Smooth muscle cell (in vitro differentiated cells): ENCODE data around the gene GPC6. TPM values are rescaled to one million over a fixed set of nuclear protein-coding genes. Genes with fewer than 3 reads are reported as not detected.

Source experiments
- DNase-seq: peaks from one replicate; lab custom pipeline; 2025; ENCODE audit not compliant: unreplicated experiment; lab: John Stamatoyannopoulos, UW
- H2AFZ ChIP-seq: fragments of 200-600 bp; sonication (generic); 2 replicates; pipeline ENCODE4 v1.6.0; 2016; ENCODE audit warnings: antibody characterized with exemption, low read depth, mild to moderate bottlenecking
- H3F3A ChIP-seq: fragments of 200-600 bp; sonication (generic); 2 replicates; pipeline ENCODE4 v1.6.0; 2017; ENCODE audit warnings: antibody characterized with exemption, low read depth
- H3K27ac ChIP-seq: fragments of 200-600 bp; sonication (generic); 2 replicates; pipeline ENCODE4 v1.5.1; 2016; ENCODE audit warnings: low read depth, mild to moderate bottlenecking
- H3K27me3 ChIP-seq: fragments of 200-600 bp; sonication (generic); 2 replicates; pipeline ENCODE4 v1.6.1; 2016; ENCODE audit warnings: low read depth, mild to moderate bottlenecking
- H3K36me3 ChIP-seq: fragments of 200-600 bp; sonication (generic); 2 replicates; pipeline ENCODE4 v1.5.1; 2016; ENCODE audit warnings: low read depth
- H3K4me1 ChIP-seq: fragments of 200-600 bp; sonication (generic); 2 replicates; pipeline ENCODE4 v1.5.1; 2016; ENCODE audit warnings: low read depth
- H3K4me2 ChIP-seq: fragments of 200-600 bp; sonication (generic); 2 replicates; pipeline ENCODE4 v1.6.0; 2016; ENCODE audit warnings: mild to moderate bottlenecking
- H3K4me3 ChIP-seq: fragments of 200-600 bp; sonication (generic); 2 replicates; pipeline ENCODE4 v1.5.1; 2016; ENCODE audit warnings: mild to moderate bottlenecking
- H3K79me2 ChIP-seq: fragments of 200-600 bp; sonication (generic); 2 replicates; pipeline ENCODE4 v1.6.0; 2016; ENCODE audit warnings: low read depth, mild to moderate bottlenecking
- H3K9ac ChIP-seq: fragments of 200-600 bp; sonication (generic); 2 replicates; pipeline ENCODE4 v1.6.0; 2016; ENCODE audit warnings: low read depth
- H3K9me3 ChIP-seq: fragments of 200-600 bp; sonication (generic); replicated peaks from 2 replicates; pipeline ENCODE4 v1.5.1; 2016; ENCODE audit warnings: low read depth
- H4K20me1 ChIP-seq: fragments of 200-600 bp; sonication (generic); 2 replicates; pipeline ENCODE4 v1.6.0; 2016; ENCODE audit warnings: low read depth
- WGBS: methylation state at CpG from one replicate; pipeline ENCODE4 v1.1.7; 2016; ENCODE audit warnings: low lambda C conversion rate; 5-methylcytosine and 5-hydroxymethylcytosine counted together
- polyA plus RNA-seq: library from polyadenylated mRNA; unstranded; fragments of >200 nt; fragmentation: Nextera tagmentation; extraction: Ambion mirVana; gene quantifications from 2 replicates; pipeline ENCODE4 v1.2.1, GENCODE V29; 2016
- total RNA-seq: library from RNA; depleted of rRNA; stranded (reverse); fragments of >200 nt; gene quantifications from 2 replicates; pipeline ENCODE4 v1.2.3, GENCODE V29; 2014
- TF ChIP-seq, protein P1 (sequence below): fragments of 200-600 bp; sonication (generic); IDR thresholded peaks from 2 replicates; pipeline ENCODE4 v1.5.1; 2017; ENCODE audit warnings: borderline replicate concordance, mild to moderate bottlenecking, antibody characterized with exemption; ENCODE audit not compliant: insufficient read depth, poor library complexity, severe bottlenecking

The GPC6 gene
- total and polyA plus RNA-seq, 2 experiments from 2014 or later = 19.7 to 68.5 TPM

DNA sequence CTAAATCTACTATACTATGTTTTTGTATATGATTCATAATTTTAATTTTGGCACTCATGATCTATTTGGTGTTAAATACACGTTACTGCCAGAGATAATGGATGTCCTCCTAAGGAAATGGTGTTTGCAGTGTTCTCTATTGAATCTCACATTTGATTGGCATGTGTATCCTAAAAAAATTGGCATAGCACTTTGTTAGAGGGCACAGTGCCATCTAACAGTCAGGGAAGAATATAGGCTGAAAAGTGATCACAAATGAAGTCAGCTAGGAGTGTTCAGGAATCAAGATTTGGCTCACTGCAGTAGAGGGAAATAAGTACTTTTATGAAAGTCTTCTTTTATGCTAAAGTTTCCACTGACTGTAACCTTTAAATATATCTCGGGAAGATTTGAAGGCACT lies 624.6 kb downstream of the GPC6 start:
- H3K36me3 ChIP-seq = no peaks in the 10 kb centered on the region
- WGBS = 95% methylated on average over 2 of the region's 2 CpGs
- no peaks in the 10 kb centered on the region for H3K79me2 ChIP-seq
- H3K4me2 ChIP-seq = no peak overlapping the region
- H3K27ac ChIP-seq = no peak overlapping the region
- no peaks in the 10 kb centered on the region for H3K9me3 ChIP-seq
- H3K9ac ChIP-seq = no peak overlapping the region
- H3F3A ChIP-seq = no peaks in the 10 kb centered on the region
- no peaks in the 10 kb centered on the region for H3K27me3 ChIP-seq
- no peak overlapping the region for H3K4me3 ChIP-seq
- TF ChIP-seq, protein P1, sequence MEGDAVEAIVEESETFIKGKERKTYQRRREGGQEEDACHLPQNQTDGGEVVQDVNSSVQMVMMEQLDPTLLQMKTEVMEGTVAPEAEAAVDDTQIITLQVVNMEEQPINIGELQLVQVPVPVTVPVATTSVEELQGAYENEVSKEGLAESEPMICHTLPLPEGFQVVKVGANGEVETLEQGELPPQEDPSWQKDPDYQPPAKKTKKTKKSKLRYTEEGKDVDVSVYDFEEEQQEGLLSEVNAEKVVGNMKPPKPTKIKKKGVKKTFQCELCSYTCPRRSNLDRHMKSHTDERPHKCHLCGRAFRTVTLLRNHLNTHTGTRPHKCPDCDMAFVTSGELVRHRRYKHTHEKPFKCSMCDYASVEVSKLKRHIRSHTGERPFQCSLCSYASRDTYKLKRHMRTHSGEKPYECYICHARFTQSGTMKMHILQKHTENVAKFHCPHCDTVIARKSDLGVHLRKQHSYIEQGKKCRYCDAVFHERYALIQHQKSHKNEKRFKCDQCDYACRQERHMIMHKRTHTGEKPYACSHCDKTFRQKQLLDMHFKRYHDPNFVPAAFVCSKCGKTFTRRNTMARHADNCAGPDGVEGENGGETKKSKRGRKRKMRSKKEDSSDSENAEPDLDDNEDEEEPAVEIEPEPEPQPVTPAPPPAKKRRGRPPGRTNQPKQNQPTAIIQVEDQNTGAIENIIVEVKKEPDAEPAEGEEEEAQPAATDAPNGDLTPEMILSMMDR = no peak
- no peak overlapping the region for H2AFZ ChIP-seq
- no peak for DNase-seq
- no peaks in the 10 kb centered on the region for H3K4me1 ChIP-seq
- no peaks in the 10 kb centered on the region for H4K20me1 ChIP-seq

DNA sequence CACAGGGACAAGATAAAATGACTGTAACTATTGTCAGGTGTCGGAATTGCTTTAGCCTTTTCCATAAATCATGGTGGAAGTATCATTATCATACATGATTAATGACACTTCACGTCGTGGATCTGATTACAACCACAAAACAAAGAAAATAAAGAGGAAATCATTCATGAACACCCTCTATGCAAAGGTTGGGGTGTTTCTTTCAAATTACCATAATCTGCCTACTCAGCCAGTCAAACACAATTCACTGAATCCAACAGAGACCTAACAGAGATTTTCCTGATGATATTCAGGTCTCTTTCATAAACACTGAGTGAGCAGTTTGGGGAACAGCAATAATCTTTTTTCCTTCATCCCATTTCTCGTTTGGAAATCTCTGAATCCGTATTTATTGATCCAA lies 627.3 kb downstream of the GPC6 start:
- WGBS = 92% methylated on average over 5 of the region's 5 CpGs

DNA sequence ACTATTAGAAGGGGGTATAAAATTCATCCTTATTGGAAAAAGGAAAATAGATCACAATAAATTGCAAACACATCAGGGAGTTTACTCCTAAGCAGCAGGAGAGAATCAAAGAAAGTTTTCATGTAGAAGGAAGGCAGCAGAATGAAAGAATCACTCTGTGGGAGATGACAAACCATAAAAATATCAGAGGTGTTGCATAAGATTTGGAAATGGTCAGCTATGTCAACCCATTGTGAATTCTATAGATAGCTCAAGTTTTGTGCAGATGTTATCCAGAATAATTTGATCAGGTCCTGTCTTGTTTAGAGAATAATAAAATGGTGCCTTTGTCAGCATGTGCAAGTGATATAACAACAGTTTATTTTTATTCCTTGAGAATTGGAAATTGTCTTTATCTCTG lies 630.5 kb downstream of the GPC6 start:
- no peaks in the 10 kb centered on the region for H3K79me2 ChIP-seq
- H3K4me2 ChIP-seq = no peak overlapping the region
- H3K4me3 ChIP-seq = no peak overlapping the region
- H3K27ac ChIP-seq = no peak overlapping the region
- no peaks in the 10 kb centered on the region for H3K36me3 ChIP-seq
- H3K9ac ChIP-seq = no peak overlapping the region
- H3K27me3 ChIP-seq = no peaks in the 10 kb centered on the region
- TF ChIP-seq, protein P1 = no peak
- H3K4me1 ChIP-seq = no peaks in the 10 kb centered on the region
- H3F3A ChIP-seq = peaks cover 6% of the 10 kb centered on the region
- no peaks in the 10 kb centered on the region for H3K9me3 ChIP-seq
- no peaks in the 10 kb centered on the region for H4K20me1 ChIP-seq
- no peak overlapping the region for H2AFZ ChIP-seq
- DNase-seq = no peak

More for the DNA sequence above, 627.3 kb downstream of the GPC6 start:
- no peaks in the 10 kb centered on the region for H3F3A ChIP-seq
- no peaks in the 10 kb centered on the region for H3K4me1 ChIP-seq
- TF ChIP-seq, protein P1 = no peak
- no peak overlapping the region for H3K9ac ChIP-seq
- H3K36me3 ChIP-seq = no peaks in the 10 kb centered on the region
- no peak overlapping the region for H2AFZ ChIP-seq
- no peaks in the 10 kb centered on the region for H4K20me1 ChIP-seq
- H3K4me2 ChIP-seq = no peak overlapping the region
- no peaks in the 10 kb centered on the region for H3K79me2 ChIP-seq
- no peak overlapping the region for H3K27ac ChIP-seq
- H3K9me3 ChIP-seq = no peaks in the 10 kb centered on the region
- no peak for DNase-seq
- H3K4me3 ChIP-seq = no peak overlapping the region
- no peaks in the 10 kb centered on the region for H3K27me3 ChIP-seq

DNA sequence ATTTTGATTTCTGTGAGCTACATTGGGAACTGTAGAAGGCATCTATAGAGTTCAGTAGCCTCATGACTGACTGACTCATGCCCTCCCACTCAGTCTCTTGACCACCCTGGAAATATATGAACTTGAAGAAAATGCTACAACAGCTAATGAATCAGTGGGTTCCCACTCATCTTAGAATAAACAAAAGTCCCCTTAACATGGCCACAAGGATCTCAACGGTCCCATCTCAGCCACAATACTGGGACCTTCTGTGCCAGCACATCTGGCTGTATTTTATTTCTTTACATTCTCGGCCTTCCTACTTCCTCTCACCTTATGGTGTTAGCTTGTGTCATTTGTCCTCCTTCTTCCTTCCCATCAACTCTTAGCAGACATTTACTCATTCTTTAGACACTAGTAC lies 633.1 kb downstream of the GPC6 start:
- Histone ChIP-seq H2AFZ (no peak overlapping the region), H3K4me1 (peaks cover 9% of the 10 kb centered on the region), H4K20me1 (no peaks in the 10 kb centered on the region), H3F3A (peaks cover 15% of the 10 kb centered on the region), H3K9ac (peak overlapping the region; percentile 58), H3K36me3 (no peaks in the 10 kb centered on the region), H3K79me2 (no peaks in the 10 kb centered on the region), H3K9me3 (no peaks in the 10 kb centered on the region), H3K4me2 (peak overlapping the region; percentile 77), H3K27me3 (no peaks in the 10 kb centered on the region), H3K27ac (peak overlapping the region; percentile 95), H3K4me3 (no peak overlapping the region)
- 21% methylated on average over 2 of the region's 2 CpGs for WGBS
- no peak for DNase-seq
- TF ChIP-seq, protein P1 = no peak
